Right ventricle myocardium superior (tissue), 1 donor: ENCODE measurements around the gene SDHB. TPM values are rescaled to one million over a fixed set of nuclear protein-coding genes. Genes with fewer than 3 reads are reported as not detected.
"Not testable (repeated sequence)": the region's sequence is repeated elsewhere in the genome, so short reads cannot be mapped to it uniquely, and the experiment has no call there.

Experiments used
- ATAC-seq: fragments of 200-7000 bp; cut with Tn5 transposase; one replicate; pipeline ENCODE4 v1.9.1; 2020; ENCODE audit warnings: mild to moderate bottlenecking; ENCODE audit not compliant: poor library complexity
- DNase-seq: peaks from one replicate; pipeline ENCODE4 v3.0.0-alpha.2; 2020
- intact Hi-C: fragments of 100-400 bp; cut with DNase I; formaldehyde crosslinking; loops from one replicate; pipeline ENCODE4 v1.11.2; 2022
- total RNA-seq: library from RNA; stranded (reverse); fragmentation: NEBNext Ultra II Directional; extraction: Animal tissue kit (Norgen Biotek cat#: 25700); gene quantifications from one replicate; pipeline ENCODE4 v1.2.1, GENCODE V29; 2021
- donor health status: DM: no; HTN: yes; CAD: no; lungs with severe emphysema.

Gene SDHB
- total RNA-seq, 1 donor from 2014 or later = 409 TPM

GRCh38 chr1:17078991-17079868, 25.4 kb upstream of the SDHB start:
- no peak for ATAC-seq
- DNase-seq = no peak
- intact Hi-C loops = no loop called here

- no peak for DNase-seq
- no peak for ATAC-seq
- intact Hi-C loops = no loop called here
Observed at GRCh38 chr1:17075470-17076255, 21.8 kb upstream of the SDHB start.

GRCh38 chr1:17071794-17072193, 18.0 kb upstream of the SDHB start:
- no peak for ATAC-seq

GRCh38 chr1:17070163-17070525, 16.3 kb upstream of the SDHB start:
- ATAC-seq = no peak
- intact Hi-C loops = no loop called here
- DNase-seq = no peak

More at GRCh38 chr1:17071794-17072193, 18.0 kb upstream of the SDHB start:
- no peak for DNase-seq
- intact Hi-C loops = no loop called here

GRCh38 chr1:17069452-17070162, 15.8 kb upstream of the SDHB start:
- no peak for ATAC-seq
- DNase-seq = no peak
- intact Hi-C loops = no loop called here

GRCh38 chr1:17068789-17069188, 15.0 kb upstream of the SDHB start:
- no peak for DNase-seq
- intact Hi-C loops = no loop called here
- ATAC-seq = no peak

- intact Hi-C loops = no loop called here
- DNase-seq (no peak), ATAC-seq (no peak)
Observed at GRCh38 chr1:17067465-17068240, 13.8 kb upstream of the SDHB start.

GRCh38 chr1:17067069-17067426, 13.2 kb upstream of the SDHB start:
- DNase-seq (no peak), ATAC-seq (no peak)
- intact Hi-C loops = no loop called here

- ATAC-seq = no peak
- DNase-seq = no peak
- intact Hi-C loops = no loop called here
Observed at GRCh38 chr1:17066361-17067068, 12.7 kb upstream of the SDHB start.

- intact Hi-C loops = no loop called here
- ATAC-seq (no peak), DNase-seq (no peak)
Observed at GRCh38 chr1:17065666-17066065, 11.8 kb upstream of the SDHB start.

- ATAC-seq, intact Hi-C loops, DNase-seq: not testable (repeated sequence)
Observed at GRCh38 chr1:17062751-17063150, 8.9 kb upstream of the SDHB start.

GRCh38 chr1:17061892-17062291, 8.1 kb upstream of the SDHB start:
- ATAC-seq = no peak
- intact Hi-C loops = no loop called here
- DNase-seq = no peak

GRCh38 chr1:17061486-17061885, 7.7 kb upstream of the SDHB start:
- intact Hi-C loops = no loop called here

GRCh38 chr1:17060306-17060749, 6.5 kb upstream of the SDHB start:
- ATAC-seq = no peak
- intact Hi-C loops = no loop called here
- DNase-seq = no peak

More at GRCh38 chr1:17061486-17061885, 7.7 kb upstream of the SDHB start:
- no peak for DNase-seq
- ATAC-seq = no peak

- DNase-seq (peak; percentile 73), ATAC-seq (peak; percentile 92)
- intact Hi-C loops = loop anchor here (2.0 kb wide), 1 partner anchor 177 kb away; no protein-coding TSS in a partner anchor
Observed at GRCh38 chr1:17059391-17060305, 5.8 kb upstream of the SDHB start.

GRCh38 chr1:17056551-17056950, 2.7 kb upstream of the SDHB start:
- intact Hi-C loops = no loop called here
- ATAC-seq = no peak
- DNase-seq = no peak

GRCh38 chr1:17055801-17056200, 2.0 kb upstream of the SDHB start:
- ATAC-seq (no peak), DNase-seq (no peak)
- intact Hi-C loops = no loop called here
